A549 treated with Hydrocortisone at 1 μM for 4 hours (cell line): ENCODE data around the gene PPFIBP2. TPM values are rescaled to one million over a fixed set of nuclear protein-coding genes. Genes with fewer than 3 reads are reported as not detected.

Experiments used
- total RNA-seq: library from RNA; stranded (reverse); fragments of 200-300 nt; extraction: Qiagen RNA extraction; gene quantifications from 5 replicates; pipeline ENCODE4 v1.2.3, GENCODE V29; 2022

PPFIBP2 gene
- total RNA-seq = 8.7 to 9.7 TPM (median 9.0 TPM) in 5 replicates

GRCh38 chr11:7513234-7514098 lies at the start of gene PPFIBP2:
PPFIBP2 (plus strand) TSS chr11:7513999; CDS start chr11:7549476, 35,477 bp downstream.

GRCh38 chr11:7485186-7486097 lies 28.4 kb upstream of the PPFIBP2 start, which contains the start of gene OLFML1:
OLFML1 (plus strand) TSS chr11:7485506; CDS start chr11:7485876, 370 bp downstream.

GRCh38 chr11:7672960-7673723 lies 159.3 kb downstream of the PPFIBP2 start, which contains the start of gene CYB5R2:
CYB5R2 (minus strand) TSS chr11:7673500; CDS start chr11:7672825, 675 bp downstream.

Other genes starting within 250 kb of the PPFIBP2 start
- gene OLFML1, start 28.5 kb upstream of the PPFIBP2 start, total RNA-seq = 0.13 TPM in 1 of 5 replicates, not detected in the others
- gene CYB5R2, start 159.5 kb downstream of the PPFIBP2 start, total RNA-seq = 4.1 to 5.3 TPM (median 4.8 TPM) in 5 replicates
- not detected in 5 replicates for gene OVCH2, start 192.5 kb downstream of the PPFIBP2 start, total RNA-seq